Panc1 (cell line): Measurements from ENCODE around the gene CACNB1. TPM values are rescaled to one million over a fixed set of nuclear protein-coding genes. Genes with fewer than 3 reads are reported as not detected.

Experiments used
- ATAC-seq: fragments of 200-7000 bp; cut with Tn5 transposase; 2 replicates; pipeline ENCODE4 v1.9.1; 2020; ENCODE audit warnings: mild to moderate bottlenecking, moderate library complexity
- BruUV-seq: library from RNA; stranded (reverse); fragments of 400-500 nt; replicated peaks from 2 replicates; lab custom pipeline; 2021; lab: Mats Ljungman, UMichigan
- CTCF ChIA-PET: fragments of 300-600 bp; sonication (Branson Sonifier 250); formaldehyde crosslinking; loops from one replicate; lab custom pipeline; 2022; ENCODE audit warnings: antibody characterized with exemption; lab: Charles Lee
- POLR2A ChIA-PET: fragments of 300-600 bp; sonication (Branson Sonifier 250); formaldehyde crosslinking; loops from one replicate; lab custom pipeline; 2022; ENCODE audit warnings: antibody characterized with exemption; lab: Charles Lee
- DNase-seq: peaks from one replicate; pipeline ENCODE4 v3.0.0-alpha.2; 2010; ENCODE audit warnings: low read depth, low spot score
- H3K27ac ChIP-seq: 2 replicates; pipeline ENCODE4 v1.5.1; 2011; ENCODE audit warnings: mild to moderate bottlenecking, low read length, inconsistent platforms
- H3K27me3 ChIP-seq: fragments of 200-500 bp; sonication (Bioruptor generic); 2 replicates; pipeline ENCODE4 v1.6.0; 2014; ENCODE audit warnings: low read length, inconsistent platforms; ENCODE audit not compliant: control insufficient read depth, insufficient read depth
- H3K36me3 ChIP-seq: fragments of 200-500 bp; sonication (Bioruptor generic); 2 replicates; pipeline ENCODE4 v1.5.1; 2014; ENCODE audit warnings: inconsistent platforms, mild to moderate bottlenecking, low read length, moderate library complexity; ENCODE audit not compliant: control insufficient read depth, insufficient read depth
- H3K4me1 ChIP-seq: 2 replicates; pipeline ENCODE4 v1.5.1; 2011; ENCODE audit warnings: inconsistent platforms, mild to moderate bottlenecking, low read length, moderate library complexity; ENCODE audit not compliant: control insufficient read depth, insufficient read depth
- H3K4me3 ChIP-seq, 2 experiments: 2 replicates each; pipeline ENCODE4 v1.5.1; 2011 to 2012; ENCODE audit warnings: low read depth in 2 of 2, low read length in 2 of 2, mild to moderate bottlenecking in 2 of 2, inconsistent platforms in 1 of 2, moderate library complexity in 1 of 2
- H3K9me3 ChIP-seq: fragments of 200-500 bp; sonication (Bioruptor generic); 2 replicates; pipeline ENCODE4 v1.5.1; 2014; ENCODE audit warnings: low read depth, mild to moderate bottlenecking, inconsistent platforms, low read length, moderate library complexity; ENCODE audit not compliant: control insufficient read depth, insufficient read depth
- CTCF ChIP-seq: fragments of 450-650 bp; IDR thresholded peaks from 2 replicates; pipeline ENCODE4 v1.5.1; 2017; ENCODE audit warnings: mild to moderate bottlenecking
- POLR2AphosphoS5 ChIP-seq: IDR thresholded peaks from 2 replicates; pipeline ENCODE4 v1.6.1; 2012; ENCODE audit warnings: mild to moderate bottlenecking, low read depth, low read length, moderate library complexity
- SIN3A ChIP-seq: IDR thresholded peaks from 2 replicates; pipeline ENCODE4 v1.6.1; 2012; ENCODE audit warnings: low read depth, mild to moderate bottlenecking, low read length, moderate library complexity, borderline replicate concordance; ENCODE audit not compliant: insufficient read depth
- TCF7L2 ChIP-seq: IDR thresholded peaks from 2 replicates; pipeline ENCODE4 v1.6.1; 2011; ENCODE audit warnings: mild to moderate bottlenecking, low read depth, low read length, inconsistent platforms
- in situ Hi-C: cut with HindIII; loops from 2 replicates; pipeline ENCODE4 v1.10.0; 2016; ENCODE audit warnings: low sequenced_read_pairs, low pct_unique_long_range_greater_than_20kb
- intact Hi-C: fragments of 100-400 bp; cut with micrococcal nuclease; formaldehyde crosslinking; loops from one replicate; pipeline ENCODE4 v1.10.0; 2022; ENCODE audit not compliant: unreplicated experiment
- total RNA-seq: library from RNA; stranded (reverse); gene quantifications from one replicate; pipeline ENCODE4 v1.2.1, GENCODE V29; 2021; ENCODE audit not compliant: unreplicated experiment
- TF ChIP-seq, protein P1 (sequence below), 2 experiments: IDR thresholded peaks; 2 replicates each; pipeline ENCODE4 v1.6.1; 2011 to 2012; ENCODE audit warnings: low read depth in 2 of 2, control low read depth in 1 of 2, low read length in 1 of 2, mild to moderate bottlenecking in 1 of 2, moderate library complexity in 1 of 2; ENCODE audit not compliant: insufficient read depth in 1 of 2

CACNB1 gene
- total RNA-seq, 1 experiment from 2014 or later, result 14.9 TPM

GRCh38 chr17:39217734-39218369, 20.4 kb upstream of the CACNB1 start:
- in situ Hi-C loops (no loop called here), intact Hi-C loops (no loop called here)
- H3K9me3 ChIP-seq, result no peaks in the 10 kb centered on the region
- ChIA-PET POLR2A (no interaction called here), CTCF (interaction anchor here (0.6 to 1.5 kb wide), 4 partner anchors 15 to 72 kb away, joined by 3 to 9 read pairs (median 4); no protein-coding TSS in a partner anchor)
- H3K4me3 ChIP-seq, result no peak overlapping the region
- ATAC-seq (no peak), DNase-seq (no peak)
- no peak overlapping the region for H3K27ac ChIP-seq
- no peaks in the 10 kb centered on the region for H3K4me1 ChIP-seq
- H3K36me3 ChIP-seq, result no peaks in the 10 kb centered on the region
- TF ChIP-seq, protein P1, sequence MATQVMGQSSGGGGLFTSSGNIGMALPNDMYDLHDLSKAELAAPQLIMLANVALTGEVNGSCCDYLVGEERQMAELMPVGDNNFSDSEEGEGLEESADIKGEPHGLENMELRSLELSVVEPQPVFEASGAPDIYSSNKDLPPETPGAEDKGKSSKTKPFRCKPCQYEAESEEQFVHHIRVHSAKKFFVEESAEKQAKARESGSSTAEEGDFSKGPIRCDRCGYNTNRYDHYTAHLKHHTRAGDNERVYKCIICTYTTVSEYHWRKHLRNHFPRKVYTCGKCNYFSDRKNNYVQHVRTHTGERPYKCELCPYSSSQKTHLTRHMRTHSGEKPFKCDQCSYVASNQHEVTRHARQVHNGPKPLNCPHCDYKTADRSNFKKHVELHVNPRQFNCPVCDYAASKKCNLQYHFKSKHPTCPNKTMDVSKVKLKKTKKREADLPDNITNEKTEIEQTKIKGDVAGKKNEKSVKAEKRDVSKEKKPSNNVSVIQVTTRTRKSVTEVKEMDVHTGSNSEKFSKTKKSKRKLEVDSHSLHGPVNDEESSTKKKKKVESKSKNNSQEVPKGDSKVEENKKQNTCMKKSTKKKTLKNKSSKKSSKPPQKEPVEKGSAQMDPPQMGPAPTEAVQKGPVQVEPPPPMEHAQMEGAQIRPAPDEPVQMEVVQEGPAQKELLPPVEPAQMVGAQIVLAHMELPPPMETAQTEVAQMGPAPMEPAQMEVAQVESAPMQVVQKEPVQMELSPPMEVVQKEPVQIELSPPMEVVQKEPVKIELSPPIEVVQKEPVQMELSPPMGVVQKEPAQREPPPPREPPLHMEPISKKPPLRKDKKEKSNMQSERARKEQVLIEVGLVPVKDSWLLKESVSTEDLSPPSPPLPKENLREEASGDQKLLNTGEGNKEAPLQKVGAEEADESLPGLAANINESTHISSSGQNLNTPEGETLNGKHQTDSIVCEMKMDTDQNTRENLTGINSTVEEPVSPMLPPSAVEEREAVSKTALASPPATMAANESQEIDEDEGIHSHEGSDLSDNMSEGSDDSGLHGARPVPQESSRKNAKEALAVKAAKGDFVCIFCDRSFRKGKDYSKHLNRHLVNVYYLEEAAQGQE (IDR thresholded peaks at IDR 0.05; ENCODE audit: insufficient read depth in 1 of 2, low read depth in 2 of 2, low read length in 1 of 2), result no peak
- TF ChIP-seq CTCF, result no peak
- TF ChIP-seq TCF7L2, result no peak
- TF ChIP-seq SIN3A, result no peak
- TF ChIP-seq POLR2AphosphoS5, result no peak
- H3K27me3 ChIP-seq, result no peaks in the 10 kb centered on the region
- BruUV-seq, result no TSS peak

DNA sequence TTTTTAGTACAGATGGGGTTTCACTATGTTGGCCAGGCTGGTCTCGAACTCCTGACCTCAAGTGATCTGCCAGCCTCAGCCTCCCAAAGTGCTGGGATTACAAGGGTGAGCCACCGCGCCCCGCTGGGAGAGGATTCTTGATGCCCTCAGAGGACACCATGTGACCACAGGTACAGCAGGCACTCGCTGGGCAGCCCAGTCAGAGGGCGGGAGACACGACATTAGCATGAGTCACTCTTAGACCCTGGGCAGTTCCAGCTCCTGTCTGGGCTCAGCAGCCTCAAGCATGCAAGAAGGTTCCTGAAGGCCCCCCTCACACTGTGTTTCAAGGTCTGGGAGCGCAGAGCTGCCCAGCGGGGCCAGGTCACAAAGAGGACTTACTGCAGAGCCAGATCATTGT, 16.4 kb upstream of the CACNB1 start:
- no TSS peak for BruUV-seq
- CTCF ChIA-PET, result no interaction called here
- peaks cover 5% of the 10 kb centered on the region; the same call in 1 of the 2 replicates for H3K4me1 ChIP-seq
- in situ Hi-C loops, result no loop called here
- H3K9me3 ChIP-seq, result no peaks in the 10 kb centered on the region
- H3K27ac ChIP-seq, result no peak overlapping the region
- peak; percentile 58; the same call in 1 of the 2 replicates for ATAC-seq
- H3K27me3 ChIP-seq, result no peaks in the 10 kb centered on the region
- no peak for TF ChIP-seq SIN3A
- TF ChIP-seq, protein P1 (IDR thresholded peaks at IDR 0.05; ENCODE audit: insufficient read depth in 1 of 2, low read depth in 2 of 2, low read length in 1 of 2), result no peak
- TF ChIP-seq CTCF, result no peak
- no peak for TF ChIP-seq POLR2AphosphoS5
- H3K36me3 ChIP-seq, result no peaks in the 10 kb centered on the region
- POLR2A ChIA-PET, result no interaction called here
- no peak for DNase-seq
- H3K4me3 ChIP-seq, result no peak overlapping the region
- intact Hi-C loops, result no loop called here
